Embryonic facial prominence (tissue), 1 donor: ENCODE measurements around the gene FBLIM1.

Experiments
- DNase-seq: peaks from one replicate; pipeline ENCODE4 v3.0.0-alpha.2; 2016; ENCODE audit errors: extremely low spot score

FBLIM1 gene

DNA sequence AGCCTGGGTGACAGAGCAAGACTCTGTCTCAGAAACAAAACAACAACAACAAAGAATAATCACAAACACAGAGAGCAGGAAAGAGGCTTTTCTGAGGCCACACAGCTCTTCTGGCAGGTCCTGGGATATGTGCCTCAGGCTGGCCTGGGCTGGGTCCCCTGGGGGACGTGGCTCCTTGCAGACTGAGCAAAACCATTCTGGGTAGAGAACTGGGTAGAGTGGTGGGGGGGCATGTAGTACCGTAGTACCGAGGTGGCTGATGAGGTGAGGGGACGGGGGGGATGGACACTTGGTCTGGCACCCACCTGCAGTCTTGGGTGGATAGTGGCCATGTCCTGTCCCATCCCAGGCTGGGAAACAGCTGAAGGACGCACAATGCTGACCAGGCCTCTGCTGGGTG, 10.3 kb upstream of the FBLIM1 start:
- DNase-seq: no peak

- no peak for DNase-seq
These were observed 9.8 kb upstream of the FBLIM1 start for GRCh38 chr1:15748690-15749398.

- DNase-seq: no peak
These were observed 8.9 kb upstream of the FBLIM1 start for GRCh38 chr1:15749399-15750291.

- no peak for DNase-seq
These were observed 7.7 kb upstream of the FBLIM1 start for GRCh38 chr1:15750924-15751323.

DNA sequence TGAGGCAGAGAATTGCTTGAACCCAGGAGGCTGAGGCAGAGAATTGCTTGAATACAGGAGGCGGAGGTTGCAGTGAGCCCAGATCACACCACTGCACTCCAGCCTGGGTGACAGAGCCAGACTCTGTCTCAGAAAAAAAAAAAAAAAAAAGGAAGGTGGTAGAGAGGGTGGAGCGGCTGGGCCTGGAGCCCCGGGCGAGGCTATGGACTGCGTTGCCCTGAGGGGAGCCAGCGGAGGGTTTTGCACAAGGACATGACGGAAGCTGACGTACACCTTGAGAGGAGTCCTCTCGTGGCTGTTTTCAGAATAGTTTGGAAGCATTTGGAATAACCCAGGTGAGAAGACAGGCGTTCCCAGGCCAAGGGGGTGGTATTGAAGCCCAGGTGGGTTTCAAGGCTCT, 6.9 kb upstream of the FBLIM1 start:
- DNase-seq: no peak

- no peak for DNase-seq
These were observed 4.8 kb upstream of the FBLIM1 start for GRCh38 chr1:15753776-15754175.

DNA sequence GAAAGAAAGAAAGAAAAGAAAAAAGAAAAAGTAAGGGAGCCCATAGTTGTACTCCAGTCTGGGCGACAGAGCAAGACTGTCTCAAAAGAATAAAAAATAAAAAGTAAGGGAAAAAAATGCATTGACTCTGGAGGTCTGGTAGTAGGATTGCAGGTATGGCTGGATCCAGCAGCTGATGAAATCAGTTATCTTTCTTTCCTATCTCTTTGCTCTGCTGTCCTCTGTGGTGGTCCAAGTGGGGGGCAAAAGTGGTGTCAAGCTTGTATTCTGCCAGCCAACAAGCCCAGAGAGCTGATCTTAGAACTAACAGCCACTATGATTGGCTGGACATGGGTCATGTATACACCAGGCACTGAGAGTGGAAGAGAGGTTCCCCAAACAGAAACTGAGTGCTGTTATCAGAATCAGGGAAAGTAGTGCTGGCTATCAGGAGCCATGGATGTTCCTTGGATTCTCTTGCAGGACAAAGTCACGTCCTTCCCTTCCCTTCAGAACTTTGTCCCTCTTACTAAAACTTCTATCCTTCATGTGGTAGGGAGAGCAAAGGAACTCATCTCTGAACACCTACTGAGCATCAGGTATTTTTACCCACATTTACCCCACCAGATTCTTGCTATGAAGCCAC, 3.5 kb upstream of the FBLIM1 start:
- no peak for DNase-seq

- DNase-seq: no peak
These were observed 3.0 kb upstream of the FBLIM1 start for GRCh38 chr1:15755646-15756040.

DNA sequence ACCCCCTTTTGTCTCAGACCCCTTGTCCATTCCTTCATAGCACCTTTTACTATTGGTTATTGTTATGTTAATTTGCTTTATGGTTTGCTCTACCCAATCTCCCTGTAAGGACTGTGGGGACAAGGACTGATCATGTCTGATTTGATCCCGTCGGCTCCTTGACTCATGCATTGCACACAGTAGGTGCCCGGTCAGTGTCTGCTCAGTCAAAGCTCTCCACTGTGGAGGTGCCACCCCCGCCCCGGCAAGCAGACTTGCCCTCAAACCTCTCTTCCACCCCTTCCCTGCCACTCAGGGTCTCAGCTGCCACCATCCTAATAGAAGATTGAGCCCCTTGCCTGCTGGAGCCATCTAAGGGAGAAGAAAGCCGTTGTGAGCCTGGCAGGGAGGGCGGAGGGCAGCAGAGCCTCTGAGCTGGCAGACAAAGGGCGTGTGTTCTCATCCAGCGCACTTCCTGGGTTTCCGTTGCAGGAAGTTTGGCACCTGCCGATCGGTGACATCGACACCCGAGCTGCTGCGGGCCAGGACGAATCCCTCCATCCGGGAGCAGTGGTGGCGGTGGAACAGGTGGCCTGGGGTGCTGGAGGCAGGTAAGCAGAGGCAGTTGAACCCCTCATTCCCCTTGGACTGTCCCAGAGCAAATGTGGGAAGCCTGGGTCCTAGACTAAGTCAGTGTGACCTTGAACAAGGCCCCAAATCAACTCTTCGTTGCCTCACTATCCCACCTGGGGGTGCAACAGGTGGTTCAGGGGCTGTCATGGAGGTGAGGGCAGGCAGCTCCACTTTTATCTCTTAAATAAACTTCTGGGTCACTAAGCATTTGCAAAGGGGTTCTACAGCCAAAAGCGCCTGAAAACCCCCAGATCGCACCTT, 2.2 kb upstream of the FBLIM1 start:
- no peak for DNase-seq

DNA sequence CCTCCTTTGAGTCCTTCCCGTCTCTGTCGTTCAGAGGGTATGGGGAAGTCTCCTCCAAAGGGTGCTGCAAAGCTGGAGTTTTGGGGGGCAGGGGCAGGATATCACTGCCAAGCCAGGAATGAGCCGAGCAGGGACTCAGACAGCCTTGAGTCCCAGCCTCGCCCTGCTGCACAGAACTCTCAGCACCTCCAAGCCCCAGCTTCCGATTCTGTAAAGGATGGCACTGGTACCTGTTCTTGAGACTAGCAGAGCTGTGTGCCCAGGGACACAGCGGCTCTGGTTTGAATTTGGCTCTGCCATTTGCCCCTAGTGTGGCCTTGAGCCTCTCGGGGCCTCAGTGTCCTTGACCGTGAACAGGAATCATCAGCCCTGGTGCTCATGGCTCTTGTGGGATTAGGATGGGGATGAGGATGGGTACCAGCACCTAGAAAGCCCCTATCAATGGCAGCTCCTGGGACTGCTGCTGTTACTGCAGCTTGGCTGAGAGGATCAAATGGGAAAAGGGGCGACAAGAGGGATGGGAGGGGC, 1.5 kb upstream of the FBLIM1 start:
- DNase-seq: no peak

DNA sequence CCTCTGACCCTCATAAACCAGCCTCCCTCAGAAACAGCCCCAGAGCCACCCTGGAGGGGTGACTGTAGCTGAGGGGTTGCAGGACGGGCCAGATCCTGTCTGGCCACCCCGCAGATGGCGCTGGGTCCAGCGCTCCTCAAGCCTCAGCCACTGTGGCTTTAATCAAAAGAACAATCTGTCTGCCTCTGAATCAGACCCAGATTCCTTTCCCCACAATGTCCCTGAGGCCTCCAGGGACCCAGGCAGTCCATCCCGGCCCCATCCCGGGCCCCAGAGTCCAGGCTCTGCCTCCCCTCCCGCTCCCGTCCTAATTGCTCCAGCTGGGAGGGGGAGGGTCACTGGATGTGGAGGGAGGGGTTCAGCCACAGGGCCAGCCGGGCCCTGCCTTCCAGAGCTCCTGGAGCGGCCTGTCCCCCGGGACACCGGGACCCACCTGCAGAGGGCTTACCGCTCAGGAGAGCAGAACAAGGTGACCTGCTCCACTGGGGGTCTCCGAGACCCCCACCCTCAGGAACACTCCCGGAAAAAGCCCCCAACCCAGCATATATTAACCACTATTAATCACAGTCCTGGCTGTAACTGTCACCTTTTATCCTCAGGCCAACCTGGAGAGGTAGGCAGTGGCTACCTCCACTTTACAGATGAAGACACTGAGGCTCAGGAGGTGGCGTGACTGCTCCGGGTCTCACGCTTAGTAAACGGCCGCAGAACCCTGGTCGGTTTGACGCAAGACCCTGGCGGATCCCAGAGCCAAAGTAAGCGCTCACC, 836 bp upstream of the FBLIM1 start:
- no peak for DNase-seq

GRCh38 chr1:15758953-15759661, 512 bp downstream of the FBLIM1 start:
- no peak for DNase-seq

DNA sequence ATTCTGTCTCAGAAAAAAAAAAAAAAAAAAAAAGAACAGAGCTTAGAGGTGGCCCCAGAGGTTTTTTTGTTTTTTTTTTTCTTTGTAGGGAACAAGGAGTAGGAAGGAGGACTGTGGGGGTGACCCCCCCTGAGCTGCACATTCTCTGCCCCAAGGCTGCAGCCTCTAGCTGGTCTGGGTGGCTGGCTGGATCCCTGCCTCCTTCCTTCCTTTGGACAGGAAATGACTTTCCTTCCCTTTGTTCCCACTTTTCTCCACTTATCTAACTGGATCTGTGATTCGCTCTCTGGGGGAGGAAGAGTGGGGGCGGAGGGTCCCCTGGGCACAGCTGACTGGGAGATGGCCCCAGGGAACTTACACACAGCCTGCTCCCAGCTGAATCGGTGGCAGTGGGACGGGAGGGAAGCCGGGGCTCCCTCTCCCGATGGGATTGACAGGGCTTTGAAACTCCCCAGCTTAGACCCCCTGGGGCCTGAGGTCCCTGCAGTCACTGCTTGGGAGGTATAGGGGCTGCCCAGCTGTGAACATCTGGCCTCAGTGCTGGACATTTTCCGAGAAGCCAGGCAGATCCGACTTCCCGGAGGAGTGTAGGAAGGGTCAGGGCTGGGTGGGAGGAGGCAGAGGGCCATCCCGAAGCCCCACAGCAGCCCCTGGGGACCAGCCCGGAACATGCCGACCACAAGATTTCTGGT, 2.1 kb downstream of the FBLIM1 start:
- no peak for DNase-seq

GRCh38 chr1:15761366-15762128, 3.0 kb downstream of the FBLIM1 start:
- no peak for DNase-seq

DNA sequence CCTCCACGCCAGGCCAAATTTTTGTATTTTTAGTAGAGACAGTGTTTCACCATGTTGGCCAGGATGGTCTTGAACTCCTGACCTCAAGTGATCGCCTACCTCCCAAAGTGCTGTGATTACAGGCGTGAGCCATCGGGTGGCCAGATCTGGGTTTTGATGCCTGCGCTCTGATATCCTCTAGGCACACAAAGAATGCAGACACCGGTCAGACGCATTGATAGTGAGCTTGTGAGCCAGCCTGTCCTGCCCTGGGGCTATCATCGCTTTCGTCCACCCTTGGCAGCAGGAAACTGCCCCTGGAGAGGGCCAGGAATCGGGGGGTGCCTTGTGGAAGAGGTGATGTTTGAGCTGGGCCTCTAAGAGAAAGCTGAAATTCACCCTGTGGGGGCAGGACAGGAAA, 4.0 kb downstream of the FBLIM1 start:
- no peak for DNase-seq

GRCh38 chr1:15764269-15764764, 5.7 kb downstream of the FBLIM1 start:
- no peak for DNase-seq

DNA sequence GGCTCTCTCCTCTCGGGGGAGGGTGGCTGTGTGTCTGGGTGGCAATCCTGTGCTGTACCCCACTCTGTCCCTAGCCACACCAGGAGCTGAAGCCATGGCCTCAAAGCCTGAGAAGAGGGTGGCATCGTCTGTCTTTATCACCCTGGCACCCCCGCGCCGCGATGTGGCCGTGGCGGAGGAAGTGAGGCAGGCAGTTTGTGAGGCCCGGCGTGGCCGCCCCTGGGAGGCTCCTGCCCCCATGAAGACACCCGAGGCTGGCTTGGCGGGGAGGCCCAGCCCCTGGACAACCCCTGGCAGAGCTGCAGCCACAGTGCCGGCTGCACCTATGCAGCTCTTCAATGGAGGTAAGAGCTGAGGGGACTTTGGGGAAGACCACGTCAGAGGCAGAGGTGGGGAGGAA, 6.3 kb downstream of the FBLIM1 start:
- DNase-seq: no peak

GRCh38 chr1:15765495-15766194, 7.0 kb downstream of the FBLIM1 start:
- DNase-seq: no peak
